HG03378 (cell line): Measurements from ENCODE around the gene SH2D2A.

ENCODE experiments used
- ATAC-seq: cut with Tn5 transposase; IDR thresholded peaks from one replicate; pipeline ENCODE4 v1.9.1; 2021; ENCODE audit warnings: mild to moderate bottlenecking, moderate library complexity; ENCODE audit not compliant: unreplicated experiment

Gene SH2D2A

GRCh38 chr1:156848461-156849150 lies 32.0 kb upstream of the SH2D2A start:
- no peak for ATAC-seq

- ATAC-seq: no peak
Observed at GRCh38 chr1:156847591-156848460, 31.2 kb upstream of the SH2D2A start.

- no peak for ATAC-seq
Observed at GRCh38 chr1:156846643-156847042, 30.0 kb upstream of the SH2D2A start.

- no peak for ATAC-seq
Observed at GRCh38 chr1:156845953-156846545, 29.4 kb upstream of the SH2D2A start.

- ATAC-seq: no peak
Observed at GRCh38 chr1:156845055-156845952, 28.7 kb upstream of the SH2D2A start.

GRCh38 chr1:156844638-156845037 lies 28.0 kb upstream of the SH2D2A start:
- ATAC-seq: no peak

GRCh38 chr1:156844102-156844501 lies 27.5 kb upstream of the SH2D2A start:
- no peak for ATAC-seq

- ATAC-seq: no peak
Observed at GRCh38 chr1:156842618-156843300, 26.1 kb upstream of the SH2D2A start.

- ATAC-seq: no peak
Observed at GRCh38 chr1:156841295-156841855, 24.7 kb upstream of the SH2D2A start.

GRCh38 chr1:156840898-156841279 lies 24.2 kb upstream of the SH2D2A start:
- ATAC-seq: no peak

GRCh38 chr1:156840186-156840897 lies 23.7 kb upstream of the SH2D2A start:
- ATAC-seq: no peak

GRCh38 chr1:156839426-156840109 lies 22.9 kb upstream of the SH2D2A start:
- no peak for ATAC-seq

- ATAC-seq: no peak
Observed at GRCh38 chr1:156838972-156839371, 22.3 kb upstream of the SH2D2A start.

- ATAC-seq: no peak
Observed at GRCh38 chr1:156836892-156837291, 20.2 kb upstream of the SH2D2A start.

- ATAC-seq: no peak
Observed at GRCh38 chr1:156836041-156836654, 19.5 kb upstream of the SH2D2A start.

- ATAC-seq: no peak
Observed at GRCh38 chr1:156834322-156834721, 17.7 kb upstream of the SH2D2A start.

- no peak for ATAC-seq
Observed at GRCh38 chr1:156833603-156834002, 17.0 kb upstream of the SH2D2A start.

- no peak for ATAC-seq
Observed at GRCh38 chr1:156832434-156832833, 15.8 kb upstream of the SH2D2A start.
